GM21825 (cell line): ENCODE results near the gene GPALPP1.
"Not testable (repeated sequence)": the region's sequence is repeated elsewhere in the genome, so short reads cannot be mapped to it uniquely, and the experiment has no call there.

ENCODE experiments used
- ATAC-seq: cut with Tn5 transposase; IDR thresholded peaks from one replicate; pipeline ENCODE4 v1.9.1; 2021; ENCODE audit warnings: mild to moderate bottlenecking, moderate library complexity; ENCODE audit not compliant: unreplicated experiment

The GPALPP1 gene

GRCh38 chr13:45060062-45060461 is 70.7 kb downstream of the GPALPP1 start:
- ATAC-seq: no peak

GRCh38 chr13:45063261-45063860 is 74.0 kb downstream of the GPALPP1 start:
- ATAC-seq: no peak

GRCh38 chr13:45063889-45064288 is 74.6 kb downstream of the GPALPP1 start:
- not testable (repeated sequence) for ATAC-seq

GRCh38 chr13:45064889-45065288 is 75.6 kb downstream of the GPALPP1 start:
- ATAC-seq: no peak

GRCh38 chr13:45068036-45069001 is 79.0 kb downstream of the GPALPP1 start:
- ATAC-seq: no peak

- ATAC-seq: no peak
Observed at GRCh38 chr13:45073809-45074208, 84.5 kb downstream of the GPALPP1 start.

GRCh38 chr13:45074721-45075120 is 85.4 kb downstream of the GPALPP1 start:
- no peak for ATAC-seq

GRCh38 chr13:45078003-45078402 is 88.7 kb downstream of the GPALPP1 start:
- ATAC-seq: no peak
